ENCODE measurements around the gene PAAF1.

The PAAF1 gene

GRCh38 chr11:73945396-73945795 lies 68.6 kb downstream of the PAAF1 start:
- no peak for DNase-seq (ENCODE audit: low spot score)

- no peak for DNase-seq (ENCODE audit: low spot score)
Measured at GRCh38 chr11:73946798-73947458, 70.1 kb downstream of the PAAF1 start.

GRCh38 chr11:73949246-73949645 lies 72.4 kb downstream of the PAAF1 start:
- no peak for DNase-seq (ENCODE audit: low spot score)

DNA sequence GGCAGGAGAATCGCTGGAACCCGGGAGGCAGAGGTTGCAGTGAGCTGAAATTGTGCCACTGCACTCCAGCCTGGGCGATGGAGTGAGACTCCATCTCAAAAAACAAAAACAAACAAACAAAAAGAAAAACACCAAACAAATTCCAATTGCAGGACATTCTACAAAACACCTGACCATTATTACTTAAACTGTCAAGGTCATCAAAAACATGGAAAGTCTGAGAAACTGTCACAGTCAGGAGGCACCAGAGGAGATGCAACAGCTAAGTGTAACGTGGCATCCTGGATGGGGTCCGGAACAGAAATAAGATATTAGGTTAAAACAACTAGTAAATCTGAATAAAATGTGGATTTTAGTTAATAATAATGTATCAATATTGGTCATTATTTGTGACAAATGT lies 73.1 kb downstream of the PAAF1 start:
- no peak for DNase-seq (ENCODE audit: low spot score)

GRCh38 chr11:73950869-73951710 lies 74.3 kb downstream of the PAAF1 start, which contains the start of gene DNAJB13:
Gene DNAJB13 (plus strand): TSS chr11:73951026. CDS start chr11:73951070, 44 bp downstream.
- DNase-seq (ENCODE audit: low spot score): peak; percentile 78

- DNase-seq (ENCODE audit: low spot score): no peak
Measured at GRCh38 chr11:73951797-73952196, 75.0 kb downstream of the PAAF1 start.

GRCh38 chr11:73956876-73957653 lies 80.3 kb downstream of the PAAF1 start:
- DNase-seq (ENCODE audit: low spot score): no peak

GRCh38 chr11:73957654-73958361 lies 81.0 kb downstream of the PAAF1 start:
- DNase-seq (ENCODE audit: low spot score): no peak

DNA sequence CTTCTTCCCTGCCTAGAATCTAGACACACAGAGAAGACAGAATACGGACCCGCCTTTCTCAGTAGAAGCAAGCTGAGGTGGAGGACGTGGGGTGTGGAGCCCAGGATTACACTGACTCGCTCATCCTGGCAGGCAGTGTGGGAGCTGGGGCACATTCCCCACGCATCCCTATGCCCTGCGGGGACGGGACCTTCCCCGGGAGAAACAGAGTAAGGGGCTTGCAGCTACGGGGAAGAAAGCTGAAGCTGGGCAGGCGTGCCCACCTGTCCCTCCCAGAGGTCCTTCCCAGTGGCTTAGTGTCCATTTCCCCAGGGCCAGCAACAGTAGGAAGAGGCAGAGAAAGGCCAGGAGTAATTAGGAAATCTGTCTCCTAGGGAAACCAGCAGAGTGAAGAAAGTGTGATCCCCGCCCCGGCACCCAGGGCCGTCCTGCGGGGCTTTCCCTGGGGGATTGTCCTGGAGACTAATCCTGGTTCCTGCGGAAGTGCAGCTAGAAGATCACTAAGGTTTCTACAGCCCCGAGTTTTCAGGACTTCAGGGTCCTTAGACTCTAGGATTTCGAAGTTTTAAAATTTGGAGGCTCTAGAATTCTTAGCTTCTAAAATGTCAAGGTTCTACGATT lies 81.8 kb downstream of the PAAF1 start:
- DNase-seq (ENCODE audit: low spot score): no peak

DNA sequence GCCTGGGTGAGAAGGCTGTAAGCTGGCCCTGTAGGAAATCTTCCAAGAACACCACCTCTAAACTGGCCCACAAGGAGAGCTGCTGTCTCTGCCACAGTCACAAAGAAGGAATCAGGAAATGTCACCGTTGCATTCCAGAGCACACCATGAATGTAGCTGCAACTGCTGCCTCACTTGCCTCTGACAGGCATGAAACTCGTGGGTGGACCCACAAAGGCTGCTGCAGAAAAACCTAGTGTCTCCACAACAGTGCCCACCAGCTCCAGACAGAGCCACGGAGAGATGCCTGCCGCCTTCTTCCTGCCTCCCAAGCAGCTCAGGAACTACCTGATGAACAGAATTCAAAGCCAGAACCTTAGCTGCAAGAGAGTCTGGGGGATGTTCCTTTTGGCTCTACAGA lies 84.5 kb downstream of the PAAF1 start:
- DNase-seq (ENCODE audit: low spot score): peak; percentile 67

GRCh38 chr11:73962101-73962705 lies 85.4 kb downstream of the PAAF1 start:
- DNase-seq (ENCODE audit: low spot score): no peak

GRCh38 chr11:73963861-73964260 lies 87.1 kb downstream of the PAAF1 start:
- DNase-seq (ENCODE audit: low spot score): no peak

GRCh38 chr11:73965076-73965763 lies 88.4 kb downstream of the PAAF1 start:
- peak; percentile 75 for DNase-seq (ENCODE audit: low spot score)

- no peak for DNase-seq (ENCODE audit: low spot score)
Measured at GRCh38 chr11:73965764-73966121, 88.9 kb downstream of the PAAF1 start.

DNA sequence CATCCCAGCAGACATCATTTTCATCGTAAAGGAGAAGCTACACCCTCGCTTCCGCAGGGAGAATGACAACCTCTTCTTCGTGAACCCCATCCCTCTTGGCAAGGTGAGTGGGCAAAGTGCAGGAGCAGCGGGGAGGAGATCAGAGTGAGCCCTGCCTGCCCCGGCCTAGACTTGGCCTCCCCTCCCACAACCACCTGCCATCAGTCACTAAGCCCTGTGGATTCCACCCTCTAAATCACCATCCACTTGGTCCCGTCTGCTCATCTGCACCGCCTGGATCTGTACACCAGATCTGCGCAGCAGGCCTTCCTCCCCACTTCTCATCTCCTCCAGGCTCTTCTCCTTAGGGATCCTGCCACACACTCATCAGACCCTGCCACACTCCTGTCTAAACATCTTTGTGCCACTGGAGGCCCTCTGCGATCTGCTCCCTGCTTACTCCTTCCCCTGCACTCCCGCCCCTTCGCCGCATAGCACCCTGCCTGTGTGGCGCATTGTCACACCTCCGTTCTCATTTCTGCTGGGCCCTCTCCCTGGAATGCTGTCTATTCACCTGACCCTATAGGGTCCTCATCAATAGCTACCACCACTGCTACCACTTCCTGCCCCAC lies 91.7 kb downstream of the PAAF1 start:
- DNase-seq (ENCODE audit: low spot score): no peak

DNA sequence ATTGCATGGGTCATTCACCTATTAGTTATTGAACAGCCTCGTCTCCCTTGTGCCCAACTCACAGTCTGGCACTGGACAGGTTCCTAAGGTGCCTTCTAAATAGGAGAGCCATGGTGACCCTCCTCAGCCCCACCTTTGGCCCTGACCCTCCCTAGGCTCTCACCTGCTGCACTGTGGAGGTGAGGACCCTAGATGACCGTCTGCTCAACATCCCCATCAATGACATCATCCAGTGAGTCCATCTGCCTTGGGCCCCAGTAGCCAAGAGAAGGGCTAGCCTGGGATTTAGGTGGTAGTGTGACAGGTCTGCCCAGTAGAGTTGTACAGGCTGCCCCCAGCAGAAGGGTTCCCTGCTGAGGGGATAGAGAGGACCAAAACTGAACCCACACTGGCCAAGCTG lies 92.3 kb downstream of the PAAF1 start:
- no peak for DNase-seq (ENCODE audit: low spot score)

DNA sequence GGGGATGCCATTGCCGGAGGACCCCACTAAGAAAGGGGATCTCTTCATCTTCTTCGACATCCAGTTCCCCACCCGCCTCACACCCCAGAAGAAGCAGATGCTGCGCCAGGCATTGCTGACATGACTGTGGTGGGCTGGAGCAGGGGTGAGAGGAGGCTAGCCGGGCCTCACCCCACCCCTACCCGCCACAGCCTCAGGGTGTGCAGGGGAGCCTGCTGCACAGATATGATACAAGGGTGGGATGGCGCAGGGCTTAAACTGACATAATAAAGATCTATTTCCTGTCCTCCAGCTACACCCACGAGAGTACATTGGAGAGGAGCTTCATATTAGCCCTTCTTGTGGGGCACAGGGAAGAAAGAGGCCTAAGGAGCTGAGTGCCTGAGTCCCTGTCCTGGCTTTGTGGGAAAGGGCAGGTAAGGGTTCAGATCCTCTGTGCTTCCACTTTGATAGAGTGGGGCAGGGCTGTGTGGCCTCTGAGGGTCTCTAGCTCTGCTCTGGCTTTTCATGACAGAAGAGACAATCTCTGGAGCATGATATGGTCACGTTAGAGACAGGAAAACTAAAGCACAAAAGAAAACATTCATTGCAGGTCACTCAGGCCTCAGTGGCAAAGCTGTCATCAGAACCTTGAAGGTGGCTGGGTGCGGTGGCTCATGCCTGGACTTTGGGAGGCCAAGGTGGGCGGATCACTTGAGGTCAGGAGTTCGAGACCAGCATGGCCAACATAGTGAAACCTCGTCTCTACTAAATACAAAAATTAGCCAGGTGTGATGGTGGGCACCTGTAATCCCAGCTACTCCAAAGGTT lies 93.4 kb downstream of the PAAF1 start:
- DNase-seq (ENCODE audit: low spot score): no peak

DNA sequence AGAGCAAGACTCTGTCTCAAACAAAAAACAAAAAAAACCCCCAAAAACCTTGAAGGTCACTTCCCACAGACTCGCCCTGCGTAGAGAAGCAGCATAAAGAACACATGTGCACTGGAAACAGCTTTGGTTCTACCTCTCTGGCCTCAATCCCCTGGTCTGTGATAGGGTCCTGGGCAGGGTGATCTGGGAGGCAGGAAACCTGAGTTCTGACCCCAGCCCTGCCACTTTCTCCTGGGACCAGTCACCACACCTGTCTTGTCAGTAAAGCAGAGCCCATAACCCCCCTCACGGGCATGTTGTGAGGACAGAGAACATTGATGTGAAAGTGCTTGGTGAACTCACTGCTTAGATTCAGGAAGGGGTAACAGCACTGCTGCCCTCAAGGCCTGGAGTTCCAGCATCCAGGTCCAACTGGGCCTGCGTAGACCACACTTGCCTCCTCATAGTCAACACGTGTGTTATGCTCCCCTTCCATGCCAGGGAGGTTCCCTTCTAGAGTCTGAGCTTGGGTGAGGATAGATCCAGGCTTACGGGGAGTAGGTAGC lies 94.4 kb downstream of the PAAF1 start:
- DNase-seq (ENCODE audit: low spot score): no peak

DNA sequence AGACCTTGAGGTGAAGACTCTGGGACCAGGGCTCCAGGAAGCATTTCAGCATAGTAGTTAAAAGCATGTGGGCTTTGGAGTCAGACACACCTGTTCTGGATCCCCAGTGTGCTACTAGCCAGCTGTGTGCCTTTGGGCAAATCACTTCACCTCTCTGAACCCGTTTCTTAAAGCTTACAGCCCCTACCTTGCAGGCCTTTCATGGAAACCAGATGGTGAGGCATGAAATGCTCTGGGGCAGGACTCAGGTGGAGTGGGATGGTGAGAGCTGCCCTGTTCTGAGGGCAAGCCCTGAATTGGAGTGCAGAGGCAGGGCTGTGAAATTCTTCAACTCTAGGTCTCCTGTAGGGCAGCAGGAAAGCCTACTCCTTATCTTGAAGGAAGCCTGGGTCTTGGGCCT lies 95.4 kb downstream of the PAAF1 start:
- no peak for DNase-seq (ENCODE audit: low spot score)

Measured in hepatic stellate cell (primary cell).